Measurements from ENCODE around the gene BBS7. TPM values are rescaled to one million over a fixed set of nuclear protein-coding genes. Genes with fewer than 3 reads are reported as not detected.

The BBS7 gene
- total and polyA plus RNA-seq, 2 donors (not counting 1 experiment from before 2014, with no cell fraction given), result 22.5 to 22.7 TPM

DNA sequence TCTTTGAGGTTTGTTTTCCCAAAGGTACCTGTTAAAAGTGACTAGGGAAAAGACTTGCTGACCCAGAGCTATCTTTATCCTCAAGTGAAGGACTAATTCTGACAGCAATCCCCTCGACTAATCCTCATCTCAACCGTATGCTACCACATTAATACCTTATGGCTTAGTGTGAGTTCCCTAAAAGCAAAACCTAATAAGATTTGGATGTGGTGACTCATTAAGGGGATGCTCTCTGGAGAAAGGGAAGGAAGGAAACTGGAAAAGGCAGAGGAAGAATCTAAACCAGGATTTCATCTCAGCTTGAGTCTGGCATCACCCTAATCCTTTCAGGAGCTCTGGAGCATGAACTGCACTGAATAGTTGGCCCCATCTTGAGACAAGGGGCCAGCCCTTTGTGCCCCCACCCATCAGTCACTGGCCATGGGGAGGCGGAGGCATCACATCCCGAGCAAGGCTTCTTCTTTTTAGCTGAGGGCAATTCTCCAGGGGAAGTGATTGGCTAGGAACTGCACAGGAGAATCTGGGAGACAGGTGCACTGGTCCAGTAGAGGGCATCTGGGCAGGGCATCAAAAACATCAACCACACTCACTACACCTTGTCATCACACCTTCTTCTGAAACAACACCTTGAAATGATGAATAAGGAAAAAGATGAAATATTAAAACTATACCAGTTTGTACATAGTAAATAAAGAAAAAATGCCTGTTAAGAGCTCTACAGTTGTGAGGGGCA lies 6.9 kb upstream of the BBS7 start:
- peak in 1 of 2 donors; percentile 2 for DNase-seq (ENCODE audit: low read depth in 2 of 2)
- H3K9ac ChIP-seq (ENCODE audit: insufficient read depth, low read length), result no peak overlapping the region
- H3K27ac ChIP-seq (ENCODE audit: insufficient read depth, low read length), result no peak overlapping the region
- TF ChIP-seq EZH2 (IDR thresholded peaks at IDR 0.05; ENCODE audit: low read length, missing control alignments), result no peak
- TF ChIP-seq, protein P1, sequence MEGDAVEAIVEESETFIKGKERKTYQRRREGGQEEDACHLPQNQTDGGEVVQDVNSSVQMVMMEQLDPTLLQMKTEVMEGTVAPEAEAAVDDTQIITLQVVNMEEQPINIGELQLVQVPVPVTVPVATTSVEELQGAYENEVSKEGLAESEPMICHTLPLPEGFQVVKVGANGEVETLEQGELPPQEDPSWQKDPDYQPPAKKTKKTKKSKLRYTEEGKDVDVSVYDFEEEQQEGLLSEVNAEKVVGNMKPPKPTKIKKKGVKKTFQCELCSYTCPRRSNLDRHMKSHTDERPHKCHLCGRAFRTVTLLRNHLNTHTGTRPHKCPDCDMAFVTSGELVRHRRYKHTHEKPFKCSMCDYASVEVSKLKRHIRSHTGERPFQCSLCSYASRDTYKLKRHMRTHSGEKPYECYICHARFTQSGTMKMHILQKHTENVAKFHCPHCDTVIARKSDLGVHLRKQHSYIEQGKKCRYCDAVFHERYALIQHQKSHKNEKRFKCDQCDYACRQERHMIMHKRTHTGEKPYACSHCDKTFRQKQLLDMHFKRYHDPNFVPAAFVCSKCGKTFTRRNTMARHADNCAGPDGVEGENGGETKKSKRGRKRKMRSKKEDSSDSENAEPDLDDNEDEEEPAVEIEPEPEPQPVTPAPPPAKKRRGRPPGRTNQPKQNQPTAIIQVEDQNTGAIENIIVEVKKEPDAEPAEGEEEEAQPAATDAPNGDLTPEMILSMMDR (conservative IDR thresholded peaks at IDR 0.05 in 1 of 2, IDR thresholded peaks at IDR 0.05 in 1 of 2; ENCODE audit: low read depth in 1 of 2, low read length in 2 of 2), result no peak
- no peaks in the 10 kb centered on the region for H3K36me3 ChIP-seq (ENCODE audit: control insufficient read depth, insufficient read depth, low read length)
- H3K4me1 ChIP-seq (ENCODE audit: control insufficient read depth, extremely low read depth, insufficient read depth, low read length), result no peaks in the 10 kb centered on the region
- no peak overlapping the region for H2AFZ ChIP-seq (ENCODE audit: low read length)
- no peak overlapping the region for H3K4me2 ChIP-seq (ENCODE audit: extremely low read depth, insufficient read depth, low read length)
- H4K20me1 ChIP-seq (ENCODE audit: control insufficient read depth, extremely low read depth, insufficient read depth, low read length), result no peaks in the 10 kb centered on the region
- H3K79me2 ChIP-seq (ENCODE audit: control insufficient read depth, insufficient read depth, low read length), result no peaks in the 10 kb centered on the region
- H3K9me3 ChIP-seq (ENCODE audit: control insufficient read depth, insufficient read depth, low read depth, low read length), result no peaks in the 10 kb centered on the region
- H3K4me3 ChIP-seq (replicated peaks in 1 of 4; ENCODE audit: control extremely low read depth in 1 of 4, insufficient read depth in 1 of 4, low read depth in 3 of 4, low read length in 4 of 4), result no peak overlapping the region
- H3K27me3 ChIP-seq (ENCODE audit: control insufficient read depth, insufficient read depth, low read length), result no peaks in the 10 kb centered on the region

DNA sequence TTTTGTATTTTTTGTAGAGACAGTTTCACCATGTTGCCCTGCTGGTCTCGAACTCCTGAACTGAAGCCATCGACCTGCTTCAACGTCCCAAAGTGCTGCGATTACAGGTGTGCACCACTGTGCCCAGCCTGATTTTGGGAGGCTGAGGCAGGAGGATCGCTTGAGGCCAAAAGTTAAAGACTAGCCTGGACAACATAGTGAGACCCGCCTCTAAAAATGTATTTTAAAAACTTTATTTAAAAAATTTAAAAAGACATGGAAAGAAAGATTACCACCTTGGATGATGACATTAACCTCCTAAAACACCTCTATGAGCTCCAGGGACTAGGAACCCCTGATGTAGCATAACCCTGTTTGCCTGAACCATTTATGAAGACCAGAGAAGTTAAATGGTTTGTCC lies 5.8 kb upstream of the BBS7 start:
- no peaks in the 10 kb centered on the region for H3K9me3 ChIP-seq (ENCODE audit: control insufficient read depth, insufficient read depth, low read depth, low read length)
- no peaks in the 10 kb centered on the region for H3K79me2 ChIP-seq (ENCODE audit: control insufficient read depth, insufficient read depth, low read length)
- no peak overlapping the region for H3K27ac ChIP-seq (ENCODE audit: insufficient read depth, low read length)
- no peaks in the 10 kb centered on the region for H3K36me3 ChIP-seq (ENCODE audit: control insufficient read depth, insufficient read depth, low read length)
- DNase-seq (ENCODE audit: low read depth in 2 of 2), result no peak
- no peak overlapping the region for H2AFZ ChIP-seq (ENCODE audit: low read length)
- H3K4me1 ChIP-seq (ENCODE audit: control insufficient read depth, extremely low read depth, insufficient read depth, low read length), result no peaks in the 10 kb centered on the region
- no peak overlapping the region for H3K4me2 ChIP-seq (ENCODE audit: extremely low read depth, insufficient read depth, low read length)
- H3K9ac ChIP-seq (ENCODE audit: insufficient read depth, low read length), result no peak overlapping the region
- no peak for TF ChIP-seq EZH2 (IDR thresholded peaks at IDR 0.05; ENCODE audit: low read length, missing control alignments)
- TF ChIP-seq, protein P1 (conservative IDR thresholded peaks at IDR 0.05 in 1 of 2, IDR thresholded peaks at IDR 0.05 in 1 of 2; ENCODE audit: low read depth in 1 of 2, low read length in 2 of 2), result no peak
- no peak overlapping the region for H3K4me3 ChIP-seq (replicated peaks in 1 of 4; ENCODE audit: control extremely low read depth in 1 of 4, insufficient read depth in 1 of 4, low read depth in 3 of 4, low read length in 4 of 4)
- H4K20me1 ChIP-seq (ENCODE audit: control insufficient read depth, extremely low read depth, insufficient read depth, low read length), result no peaks in the 10 kb centered on the region
- no peaks in the 10 kb centered on the region for H3K27me3 ChIP-seq (ENCODE audit: control insufficient read depth, insufficient read depth, low read length)

DNA sequence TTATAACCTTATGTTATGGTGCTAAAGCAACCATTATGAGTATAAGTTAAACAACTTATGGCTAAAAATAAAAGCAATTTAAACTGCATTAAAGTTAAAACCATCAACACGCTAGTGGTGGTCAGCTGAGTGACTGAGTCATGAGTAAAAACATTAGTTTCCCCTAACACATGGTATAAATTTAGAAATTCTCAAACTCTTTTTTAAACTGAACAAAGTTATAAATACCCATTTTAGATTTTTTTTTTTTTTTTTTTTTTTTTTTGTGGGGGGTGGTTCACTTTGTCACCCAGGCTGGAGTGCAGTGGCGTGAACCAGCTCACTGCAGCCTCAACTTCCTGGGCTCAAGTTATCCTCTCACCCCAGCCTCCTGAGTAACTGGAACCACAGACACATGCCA lies 5.4 kb upstream of the BBS7 start:
- no peak overlapping the region for H3K9ac ChIP-seq (ENCODE audit: insufficient read depth, low read length)
- DNase-seq (ENCODE audit: low read depth in 2 of 2), result no peak
- no peaks in the 10 kb centered on the region for H3K79me2 ChIP-seq (ENCODE audit: control insufficient read depth, insufficient read depth, low read length)
- H3K9me3 ChIP-seq (ENCODE audit: control insufficient read depth, insufficient read depth, low read depth, low read length), result no peaks in the 10 kb centered on the region
- H3K36me3 ChIP-seq (ENCODE audit: control insufficient read depth, insufficient read depth, low read length), result no peaks in the 10 kb centered on the region
- no peaks in the 10 kb centered on the region for H3K27me3 ChIP-seq (ENCODE audit: control insufficient read depth, insufficient read depth, low read length)
- H3K27ac ChIP-seq (ENCODE audit: insufficient read depth, low read length), result no peak overlapping the region
- H3K4me2 ChIP-seq (ENCODE audit: extremely low read depth, insufficient read depth, low read length), result no peak overlapping the region
- no peaks in the 10 kb centered on the region for H3K4me1 ChIP-seq (ENCODE audit: control insufficient read depth, extremely low read depth, insufficient read depth, low read length)
- no peak overlapping the region for H3K4me3 ChIP-seq (replicated peaks in 1 of 4; ENCODE audit: control extremely low read depth in 1 of 4, insufficient read depth in 1 of 4, low read depth in 3 of 4, low read length in 4 of 4)
- TF ChIP-seq, protein P1 (conservative IDR thresholded peaks at IDR 0.05 in 1 of 2, IDR thresholded peaks at IDR 0.05 in 1 of 2; ENCODE audit: low read depth in 1 of 2, low read length in 2 of 2), result no peak
- no peak for TF ChIP-seq EZH2 (IDR thresholded peaks at IDR 0.05; ENCODE audit: low read length, missing control alignments)
- no peak overlapping the region for H2AFZ ChIP-seq (ENCODE audit: low read length)
- H4K20me1 ChIP-seq (ENCODE audit: control insufficient read depth, extremely low read depth, insufficient read depth, low read length), result no peaks in the 10 kb centered on the region
